Neural crest cell (in vitro differentiated cells): Measurements from ENCODE around the gene ARHGAP26. TPM values are rescaled to one million over a fixed set of nuclear protein-coding genes. Genes with fewer than 3 reads are reported as not detected.
"Not testable (repeated sequence)": the region's sequence is repeated elsewhere in the genome, so short reads cannot be mapped to it uniquely, and the experiment has no call there.

Experiments used
- DNase-seq: peaks from one replicate; pipeline ENCODE4 v3.0.0; 2021; ENCODE audit warnings: low read depth, mixed read lengths, low spot score
- H3K27ac Mint-ChIP-seq: one replicate; pipeline ENCODE4 v1.8.0; 2021; ENCODE audit warnings: mild to moderate bottlenecking, mixed read lengths; ENCODE audit not compliant: unreplicated experiment
- H3K27me3 Mint-ChIP-seq: 2 replicates; pipeline ENCODE4 v1.8.0; 2021; ENCODE audit warnings: low read depth, mild to moderate bottlenecking, mixed read lengths
- H3K36me3 Mint-ChIP-seq: 2 replicates; pipeline ENCODE4 v1.8.0; 2021; ENCODE audit warnings: low read depth, mild to moderate bottlenecking, mixed read lengths
- H3K4me1 Mint-ChIP-seq: 2 replicates; pipeline ENCODE4 v1.8.0; 2021; ENCODE audit warnings: mixed read lengths
- H3K4me3 Mint-ChIP-seq: one replicate; pipeline ENCODE4 v1.8.0; 2021; ENCODE audit warnings: mild to moderate bottlenecking, mixed read lengths
- H3K9me3 Mint-ChIP-seq: 2 replicates; pipeline ENCODE4 v1.8.0; 2021; ENCODE audit warnings: mixed read lengths
- CTCF ChIP-seq: fragments of 200-600 bp; sonication (generic); conservative IDR thresholded peaks from 2 replicates; pipeline ENCODE4 v1.5.0; 2021; ENCODE audit warnings: antibody characterized with exemption, mild to moderate bottlenecking
- total RNA-seq: library from RNA; stranded (reverse); gene quantifications from 2 replicates; pipeline ENCODE4 v1.2.1, GENCODE V29; 2021

Gene ARHGAP26
- total RNA-seq, 1 donor from 2014 or later: 5.5 TPM

GRCh38 chr5:142926549-142926948 lies 156.4 kb downstream of the ARHGAP26 start:
- Mint-ChIP-seq H3K27me3 (no peaks in the 10 kb centered on the region), H3K9me3 (no peaks in the 10 kb centered on the region), H3K36me3 (no peaks in the 10 kb centered on the region), H3K4me3 (no peak overlapping the region), H3K4me1 (no peaks in the 10 kb centered on the region), H3K27ac (no peak overlapping the region)
- DNase-seq: no peak
- TF ChIP-seq CTCF: no peak

GRCh38 chr5:142928999-142929398 lies 158.8 kb downstream of the ARHGAP26 start:
- not testable (repeated sequence) for H3K4me3 Mint-ChIP-seq, DNase-seq, H3K36me3 Mint-ChIP-seq, H3K27ac Mint-ChIP-seq, H3K27me3 Mint-ChIP-seq, H3K4me1 Mint-ChIP-seq, H3K9me3 Mint-ChIP-seq

GRCh38 chr5:142929587-142929986 lies 159.4 kb downstream of the ARHGAP26 start:
- H3K36me3 Mint-ChIP-seq: no peaks in the 10 kb centered on the region
- peak overlapping the region; percentile 73 for H3K27ac Mint-ChIP-seq
- no peak for TF ChIP-seq CTCF
- no peak overlapping the region for H3K4me3 Mint-ChIP-seq
- H3K27me3 Mint-ChIP-seq: no peaks in the 10 kb centered on the region
- DNase-seq: no peak
- no peaks in the 10 kb centered on the region for H3K9me3 Mint-ChIP-seq
- H3K4me1 Mint-ChIP-seq: no peaks in the 10 kb centered on the region

- Mint-ChIP-seq H3K9me3 (no peaks in the 10 kb centered on the region), H3K36me3 (no peaks in the 10 kb centered on the region)
- no peak for TF ChIP-seq CTCF
These were observed 160.4 kb downstream of the ARHGAP26 start for GRCh38 chr5:142930395-142931110.

GRCh38 chr5:142931896-142932686 lies 161.9 kb downstream of the ARHGAP26 start:
- DNase-seq: no peak
- H3K9me3 Mint-ChIP-seq: no peaks in the 10 kb centered on the region
- no peaks in the 10 kb centered on the region for H3K36me3 Mint-ChIP-seq
- no peak overlapping the region for H3K4me3 Mint-ChIP-seq
- no peak overlapping the region for H3K27ac Mint-ChIP-seq
- no peaks in the 10 kb centered on the region for H3K4me1 Mint-ChIP-seq
- no peak for TF ChIP-seq CTCF
- H3K27me3 Mint-ChIP-seq: no peaks in the 10 kb centered on the region

More at GRCh38 chr5:142930395-142931110, 160.4 kb downstream of the ARHGAP26 start:
- Mint-ChIP-seq H3K4me3 (no peak overlapping the region), H3K27ac (no peak overlapping the region), H3K27me3 (no peaks in the 10 kb centered on the region), H3K4me1 (no peaks in the 10 kb centered on the region)
- DNase-seq: no peak
